ENCODE results near the gene SECTM1.

The SECTM1 gene

GRCh38 chr17:82314012-82314726, 19.4 kb downstream of the SECTM1 start:
- DNase-seq: no peak

DNA sequence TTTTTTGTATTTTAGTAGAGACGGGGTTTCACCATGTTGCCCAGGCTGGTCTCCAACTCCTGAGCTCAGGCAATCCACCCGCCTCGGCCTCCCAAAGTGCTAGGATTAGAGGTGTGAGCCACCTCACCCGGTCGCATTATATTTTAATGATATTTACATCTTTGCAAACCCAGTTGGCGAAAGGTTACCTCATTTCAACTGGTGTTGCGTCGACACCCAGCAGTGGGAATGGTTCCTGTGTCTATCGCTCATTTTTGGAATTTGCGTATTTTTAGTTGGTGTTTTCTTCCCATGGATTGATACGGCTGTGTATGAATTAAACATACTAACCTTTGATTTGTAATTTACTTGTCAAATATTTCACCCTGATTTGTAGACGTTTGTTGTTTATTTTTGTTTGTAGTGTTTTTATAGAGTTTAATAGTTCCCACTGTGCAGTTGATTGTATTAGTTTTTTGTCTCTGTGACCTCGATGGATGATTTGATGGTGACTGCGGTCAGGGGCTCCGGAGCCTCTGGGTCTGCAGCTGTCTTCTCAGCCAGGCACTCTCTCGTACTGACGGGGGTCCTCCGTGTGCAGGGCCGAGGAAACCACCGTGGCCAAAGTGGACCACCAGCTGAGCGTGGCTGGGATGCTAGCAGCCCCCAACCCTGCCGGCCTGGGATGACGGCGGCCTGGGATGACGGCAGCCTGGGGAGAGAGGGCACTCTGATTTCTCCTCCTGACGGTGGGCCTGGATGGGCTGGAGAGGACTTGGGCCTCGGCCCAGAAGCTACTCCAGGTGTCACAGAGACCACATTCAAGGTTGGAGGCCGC, 20.2 kb downstream of the SECTM1 start:
- DNase-seq: no peak

DNA sequence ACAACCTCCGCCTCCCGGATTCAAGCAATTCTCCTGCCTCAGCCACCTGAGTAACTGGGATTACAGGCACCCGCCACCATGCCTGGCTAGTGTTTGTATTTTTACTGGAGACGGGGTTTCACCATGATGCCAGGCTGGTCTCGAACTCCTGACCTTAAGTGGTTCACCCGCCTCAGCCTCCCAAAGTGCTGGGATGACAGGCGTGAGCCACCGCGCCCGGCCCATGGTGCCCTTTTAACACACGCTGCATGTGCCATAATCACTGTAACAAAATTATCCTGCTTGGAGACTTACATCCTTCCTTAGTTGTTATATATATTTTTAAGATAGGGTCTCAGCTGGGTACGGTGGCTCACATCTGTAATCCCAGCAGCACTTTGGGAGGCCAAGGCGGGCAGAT, 21.6 kb downstream of the SECTM1 start:
- no peak for DNase-seq

GRCh38 chr17:82310877-82311276, 22.7 kb downstream of the SECTM1 start:
- no peak for DNase-seq

DNA sequence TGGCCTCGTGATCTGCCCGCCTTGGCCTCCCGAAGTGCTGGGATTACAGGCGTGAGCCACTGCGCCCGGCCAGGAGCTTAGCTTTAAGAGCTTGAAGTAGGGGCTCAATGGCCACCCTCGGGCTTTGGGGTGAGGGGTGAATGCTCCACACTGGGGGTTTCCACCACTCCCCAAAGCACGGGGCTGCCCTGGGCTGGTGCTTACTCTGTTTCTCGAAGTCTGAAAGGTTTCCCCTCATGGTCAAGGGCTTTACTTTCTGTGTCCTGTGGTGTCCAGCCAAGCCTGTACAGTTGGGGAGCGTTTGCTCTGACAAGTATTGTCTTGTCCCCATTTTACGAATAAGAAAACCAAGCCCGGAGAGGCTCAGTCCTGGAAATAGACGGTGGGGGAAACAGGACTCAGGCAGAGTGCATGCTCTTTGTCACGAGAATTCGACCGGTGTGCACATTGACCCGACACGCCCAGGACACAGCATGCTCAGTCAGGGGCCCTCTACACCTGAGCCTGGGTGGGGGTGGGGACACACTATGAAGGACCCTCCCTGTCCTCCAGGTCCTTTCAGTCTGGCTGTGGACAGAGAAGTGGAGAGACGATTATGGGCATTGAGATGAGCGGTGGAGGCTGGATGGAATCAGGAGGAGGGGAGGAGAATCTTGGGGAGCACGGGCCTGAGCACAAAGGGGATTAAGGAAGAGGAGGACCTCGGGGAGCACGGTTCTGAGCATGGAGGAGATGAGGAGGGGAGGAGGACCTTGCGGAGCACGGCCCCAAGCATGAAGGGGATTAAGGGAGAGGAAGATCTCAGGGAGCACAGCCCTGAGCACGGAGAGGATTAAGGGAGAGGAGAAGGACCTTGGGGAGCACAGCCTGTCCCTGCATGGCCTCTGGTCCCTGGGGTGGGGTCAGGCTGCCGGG, 23.7 kb downstream of the SECTM1 start:
- no peak for DNase-seq

DNA sequence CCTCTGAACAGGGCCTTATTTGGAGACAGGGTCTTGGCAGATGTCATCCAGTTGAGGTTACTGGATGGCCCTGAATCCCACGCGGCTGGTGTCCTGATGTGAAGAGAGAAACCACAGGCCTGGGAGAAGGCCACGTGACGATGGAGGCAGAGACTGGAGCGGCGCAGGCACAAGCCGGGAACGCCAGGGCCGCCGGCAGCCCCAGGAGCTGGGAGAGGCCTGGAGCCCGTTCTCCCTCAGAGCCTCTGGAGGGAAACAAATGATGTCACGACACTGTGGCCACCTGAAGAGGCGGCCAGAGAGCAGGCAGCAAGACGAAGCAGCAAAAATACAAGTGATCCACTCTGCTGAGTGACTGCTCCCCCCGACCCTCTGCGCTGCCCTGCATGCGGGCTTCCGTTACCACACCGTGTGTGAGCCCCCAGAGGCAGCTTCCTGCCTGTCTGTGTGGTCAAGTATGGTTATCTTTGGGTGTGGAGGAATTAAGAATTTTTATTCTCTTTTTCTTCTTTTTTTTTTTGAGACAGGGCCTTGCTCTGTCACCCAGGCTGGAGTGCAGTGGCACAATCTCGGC, 27.8 kb downstream of the SECTM1 start:
- no peak for DNase-seq

GRCh38 chr17:82304826-82305726, 28.5 kb downstream of the SECTM1 start:
- no peak for DNase-seq

DNA sequence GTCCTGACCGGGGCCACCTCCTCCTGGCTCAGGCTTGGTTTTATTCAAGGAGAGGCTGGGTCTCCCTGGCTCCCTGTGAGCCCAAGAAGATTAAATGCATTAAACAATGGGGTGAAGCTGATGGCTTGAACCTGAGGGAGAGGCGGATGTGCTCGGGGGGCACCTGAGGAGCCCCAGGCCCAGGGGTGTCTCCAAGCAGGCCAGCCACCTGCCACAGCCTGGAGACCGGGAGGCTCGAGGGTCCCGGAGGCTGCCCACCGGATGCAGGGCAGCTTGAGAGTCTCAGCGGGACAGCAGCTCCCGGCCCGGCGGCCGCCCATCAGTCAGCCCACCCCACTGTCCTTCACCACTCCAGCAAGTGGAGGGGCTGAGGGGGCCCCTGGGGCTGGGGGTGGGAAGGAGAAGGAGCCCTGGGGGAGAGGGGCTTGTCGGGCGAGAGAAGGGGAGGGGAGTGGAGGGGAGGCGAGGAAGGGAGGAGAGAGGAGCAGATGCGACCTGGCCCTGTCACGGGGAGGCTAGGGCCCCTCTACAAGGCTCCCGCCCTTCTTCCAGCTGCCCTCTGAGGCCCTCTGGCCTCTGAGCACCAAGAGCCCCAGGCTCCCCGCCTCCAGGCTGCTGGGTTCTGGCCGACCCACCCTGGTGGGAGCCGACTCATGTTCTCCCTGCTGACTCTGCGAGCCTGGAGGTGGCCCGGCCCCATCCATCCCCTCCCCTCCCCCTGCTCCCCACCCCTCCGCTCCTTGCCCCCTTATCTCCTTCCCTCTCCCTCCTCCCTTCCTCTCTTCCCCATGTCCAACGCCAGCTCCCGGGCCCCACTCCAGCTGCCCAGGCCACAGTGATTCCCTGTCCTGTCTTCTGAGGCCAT, 29.4 kb downstream of the SECTM1 start:
- DNase-seq: no peak

DNA sequence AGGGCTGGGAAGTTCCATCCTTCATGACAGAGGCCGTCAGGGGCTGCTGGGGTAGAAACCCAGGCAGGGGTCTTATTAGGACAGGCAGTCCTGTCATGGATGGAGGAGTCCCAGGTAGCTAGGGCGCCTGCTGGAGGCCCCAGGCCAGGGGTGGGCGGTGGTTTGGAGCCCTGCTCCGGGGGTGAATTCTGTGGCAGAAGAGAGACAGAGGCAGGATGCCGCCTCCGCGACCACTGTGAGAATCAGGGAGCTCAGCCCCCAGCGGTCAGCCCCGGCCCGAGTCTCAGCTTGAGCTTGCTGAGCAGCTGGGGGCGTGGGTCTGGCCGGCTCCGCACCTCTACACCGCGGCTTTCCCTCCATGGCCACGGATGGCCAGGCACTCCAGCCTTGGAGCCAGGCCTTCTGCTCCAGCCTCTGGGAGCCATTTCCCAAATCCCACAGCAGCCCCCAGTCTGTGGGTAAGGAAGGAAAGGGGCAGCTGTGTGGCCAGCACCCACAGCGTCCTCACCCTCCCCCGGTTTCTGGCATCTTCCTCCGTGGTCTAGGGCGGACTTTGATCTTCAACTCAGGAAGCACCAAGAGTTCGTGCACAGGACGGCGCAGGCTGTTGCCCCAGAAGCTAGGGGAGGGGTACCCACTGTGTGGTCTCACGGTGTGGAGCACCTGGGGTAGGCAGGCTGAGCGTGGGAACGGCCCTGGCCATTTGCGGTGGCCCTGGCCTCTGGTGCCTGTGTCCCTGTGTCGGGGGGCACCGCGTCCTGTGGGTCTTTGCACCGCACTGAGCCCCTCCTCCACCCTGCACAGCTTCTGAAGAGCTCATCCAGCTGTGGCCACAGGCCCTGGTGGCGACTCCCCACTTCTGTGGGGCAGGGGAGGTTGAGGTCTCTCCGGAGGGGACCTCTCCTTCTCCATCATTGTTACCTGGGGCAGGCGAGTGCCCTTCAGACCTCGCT, 30.3 kb downstream of the SECTM1 start:
- no peak for DNase-seq

GRCh38 chr17:82302568-82302963, 31.0 kb downstream of the SECTM1 start:
- DNase-seq: no peak

GRCh38 chr17:82301916-82302567, 31.5 kb downstream of the SECTM1 start:
- no peak for DNase-seq

DNA sequence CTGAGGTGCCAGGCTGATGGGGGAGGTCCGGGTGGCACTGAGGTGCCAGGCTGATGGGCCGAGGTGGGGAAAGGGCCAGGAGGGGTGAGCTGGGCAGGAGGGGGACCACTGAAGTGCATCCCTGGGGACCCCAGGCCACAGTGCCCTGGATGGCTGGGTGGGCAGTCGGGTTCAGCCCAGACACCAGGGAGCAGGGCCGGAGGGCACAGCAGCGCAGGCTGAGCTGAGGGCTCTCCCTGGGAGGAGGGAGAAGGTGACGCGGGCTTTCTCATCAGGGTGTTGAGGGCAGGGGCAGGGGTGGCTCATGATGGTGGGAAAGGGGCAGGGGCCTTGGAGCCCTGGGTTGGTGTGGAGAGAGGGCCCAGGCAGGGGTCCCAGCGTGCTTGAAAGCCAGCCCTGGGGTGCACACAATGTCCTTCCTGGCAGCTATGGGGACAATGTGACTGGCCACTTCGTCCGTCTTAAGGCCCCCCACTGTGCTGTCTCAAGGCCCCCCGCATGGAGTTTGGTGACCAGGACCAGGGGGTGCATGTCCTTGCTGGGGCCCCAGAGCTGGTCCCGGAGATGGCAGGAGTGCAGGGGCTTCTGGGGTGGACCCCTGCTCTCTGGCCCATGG, 32.2 kb downstream of the SECTM1 start:
- DNase-seq: no peak

DNA sequence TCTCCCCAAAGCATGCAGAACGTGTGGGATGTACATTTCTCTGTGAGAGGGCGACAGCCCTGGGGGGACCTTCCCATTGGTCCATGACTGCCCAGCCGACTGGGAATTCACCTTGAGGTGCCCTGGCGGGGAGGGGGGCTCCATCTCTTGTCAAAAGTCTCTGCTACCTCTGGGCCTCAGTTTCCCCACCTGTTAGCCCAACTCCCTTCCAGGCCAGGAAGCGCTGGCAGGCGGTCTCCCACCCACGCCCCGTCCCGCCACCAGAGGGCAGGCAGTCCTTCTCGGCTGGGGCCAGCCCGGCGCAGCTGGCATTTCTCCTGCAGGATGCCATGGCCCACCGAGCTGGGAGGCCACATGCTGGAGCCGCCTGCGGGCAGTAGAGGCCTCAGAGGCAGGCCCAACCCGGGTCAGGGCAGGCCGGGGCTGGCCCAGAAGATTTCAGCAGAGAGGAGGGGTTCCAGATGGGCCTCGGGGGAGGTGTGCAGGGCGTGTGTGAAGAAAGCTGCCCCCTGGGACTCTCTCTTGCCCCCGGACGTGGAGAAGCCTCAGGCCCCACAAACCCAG, 32.8 kb downstream of the SECTM1 start:
- DNase-seq: peak; percentile 57

- DNase-seq: no peak
Observed at GRCh38 chr17:82300228-82300627, 33.3 kb downstream of the SECTM1 start.

DNA sequence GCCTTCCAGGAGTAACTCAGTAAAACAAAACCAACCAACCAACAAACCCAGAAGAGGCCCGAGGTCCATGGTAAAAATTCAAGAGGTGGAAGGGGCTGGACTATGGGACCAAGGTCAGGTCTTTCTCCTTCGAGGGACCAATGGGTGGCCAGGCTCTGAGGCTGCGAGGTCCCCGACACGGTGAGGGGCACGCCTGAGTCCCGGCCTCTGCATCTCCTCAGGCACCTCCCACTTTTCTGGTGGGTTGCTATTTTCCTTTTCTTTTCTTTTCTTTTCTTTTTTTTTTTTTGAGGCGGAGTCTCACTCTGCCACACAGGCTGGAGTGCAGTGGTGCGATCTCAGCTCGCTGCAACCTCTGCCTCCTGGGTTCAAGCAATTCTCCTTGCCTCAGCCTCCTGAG, 34.1 kb downstream of the SECTM1 start:
- DNase-seq: no peak

GRCh38 chr17:82298538-82299421, 34.8 kb downstream of the SECTM1 start:
- DNase-seq: no peak

Measured in EL (cell line).